B cell (primary cell): ENCODE data around the gene WDR87. TPM values are rescaled to one million over a fixed set of nuclear protein-coding genes. Genes with fewer than 3 reads are reported as not detected.

Source experiments
- ATAC-seq: fragments of 200-7000 bp; cut with Tn5 transposase; one replicate; pipeline ENCODE4 v1.10.0; 2021; ENCODE audit warnings: low read depth, mild to moderate bottlenecking, moderate number of reproducible peaks, moderate library complexity
- CTCF ChIA-PET: fragments of 350-600 bp; sonication (Branson Sonifier 250); formaldehyde crosslinking; loops from one replicate; lab custom pipeline; 2021; ENCODE audit warnings: antibody characterized with exemption, inconsistent platforms; lab: Charles Lee
- POLR2A ChIA-PET: fragments of 350-600 bp; sonication (Branson Sonifier 250); formaldehyde crosslinking; loops from one replicate; lab custom pipeline; 2021; ENCODE audit warnings: antibody characterized with exemption; lab: Charles Lee
- DNase-seq: peaks from one replicate; pipeline ENCODE4 v3.0.0; 2013
- H2AFZ ChIP-seq: 2 replicates; pipeline ENCODE4 v1.6.1; 2012; ENCODE audit warnings: mild to moderate bottlenecking, low read depth, low read length; ENCODE audit not compliant: insufficient read depth, poor library complexity, severe bottlenecking
- H3K27ac ChIP-seq, 2 donors: 1 replicate in 1 of 2; 2 replicates in 1 of 2; pipeline ENCODE4 v1.5.1; 2012 to 2013; ENCODE audit warnings: low read length in 2 of 2, mild to moderate bottlenecking in 2 of 2, moderate library complexity in 1 of 2
- H3K27me3 ChIP-seq, 4 experiments: fragments of 200-600 bp in 1 of 4; sonication (generic) in 1 of 4; replicated peaks in 1 of 4; 1 replicate in 2 of 4; 2 replicates in 2 of 4; pipeline versions ENCODE4 v1.6.1 to v1.7.0; 2013 to 2016; ENCODE audit warnings: low read length in 3 of 4, mild to moderate bottlenecking in 2 of 4, mixed read lengths in 1 of 4, moderate library complexity in 1 of 4; ENCODE audit not compliant: insufficient read depth in 4 of 4, control insufficient read depth in 3 of 4; ENCODE audit errors: control extremely low read depth in 1 of 4
- H3K36me3 ChIP-seq, 2 experiments: replicated peaks in 1 of 2; 1 replicate in 1 of 2; 2 replicates in 1 of 2; pipeline versions ENCODE4 v1.6.1 to v1.7.1; 2013; ENCODE audit warnings: low read length in 1 of 2; ENCODE audit not compliant: insufficient read depth in 2 of 2, control insufficient read depth in 1 of 2; ENCODE audit errors: control extremely low read depth in 1 of 2, extremely low read depth in 1 of 2
- H3K4me1 ChIP-seq, 2 donors: fragments of 200-600 bp in 1 of 2; sonication (generic) in 1 of 2; 1 replicate in 1 of 2; 2 replicates in 1 of 2; pipeline versions ENCODE4 v1.5.1 to v1.6.1; 2013 to 2017; ENCODE audit warnings: low read length in 2 of 2; ENCODE audit not compliant: control insufficient read depth in 2 of 2, insufficient read depth in 2 of 2
- H3K4me2 ChIP-seq: replicated peaks from 2 replicates; pipeline ENCODE3; 2012; ENCODE audit warnings: mild to moderate bottlenecking, low read depth, low read length; ENCODE audit not compliant: poor library complexity, severe bottlenecking
- H3K4me3 ChIP-seq, 5 experiments: fragments of 200-600 bp in 1 of 5; sonication (generic) in 1 of 5; 1 replicate in 3 of 5; 2 replicates in 2 of 5; pipeline versions ENCODE4 v1.5.1 to v1.7.0; 2011 to 2016; ENCODE audit warnings: low read length in 4 of 5, mild to moderate bottlenecking in 4 of 5, low read depth in 2 of 5, control low read depth in 1 of 5, moderate library complexity in 1 of 5; ENCODE audit not compliant: insufficient read depth in 1 of 5; ENCODE audit errors: control extremely low read depth in 1 of 5, extremely low read depth in 1 of 5
- H3K79me2 ChIP-seq: fragments of 200-600 bp; sonication (generic); one replicate; pipeline ENCODE4 v1.6.0; 2016; ENCODE audit warnings: low read length; ENCODE audit not compliant: control insufficient read depth, insufficient read depth
- H3K9ac ChIP-seq: fragments of 200-600 bp; sonication (generic); 2 replicates; pipeline ENCODE4 v1.6.1; 2017; ENCODE audit warnings: mild to moderate bottlenecking, low read length, moderate library complexity
- H3K9me3 ChIP-seq, 3 donors: one replicate each; pipeline versions ENCODE4 v1.6.1 to v1.7.1; 2013; ENCODE audit warnings: low read length in 2 of 3; ENCODE audit not compliant: control insufficient read depth in 2 of 3, insufficient read depth in 1 of 3; ENCODE audit errors: control extremely low read depth in 1 of 3
- H4K20me1 ChIP-seq: 2 replicates; pipeline ENCODE4 v1.6.0; 2012; ENCODE audit warnings: mild to moderate bottlenecking, low read length; ENCODE audit not compliant: insufficient read depth, control insufficient read depth, poor library complexity, severe bottlenecking
- H3K27ac Mint-ChIP-seq: one replicate; pipeline ENCODE4 v1.8.0; 2021; ENCODE audit warnings: mixed read lengths
- H3K27me3 Mint-ChIP-seq: one replicate; pipeline ENCODE4 v1.8.0; 2021; ENCODE audit warnings: mixed read lengths
- H3K4me1 Mint-ChIP-seq: one replicate; pipeline ENCODE4 v1.8.0; 2021; ENCODE audit warnings: mixed read lengths
- H3K4me3 Mint-ChIP-seq: one replicate; pipeline ENCODE4 v1.8.0; 2021; ENCODE audit warnings: mixed read lengths
- H3K9me3 Mint-ChIP-seq: one replicate; pipeline ENCODE4 v1.8.0; 2022; ENCODE audit warnings: mixed read lengths; ENCODE audit not compliant: insufficient read depth
- CTCF ChIP-seq: fragments of 200-600 bp; IDR thresholded peaks from one replicate; pipeline ENCODE4 v1.8.0; 2022; ENCODE audit warnings: antibody characterized with exemption, mild to moderate bottlenecking
- EZH2 ChIP-seq: IDR thresholded peaks from 2 replicates; pipeline ENCODE4 v1.6.1; 2012; ENCODE audit warnings: borderline replicate concordance, low read depth, mild to moderate bottlenecking, moderate library complexity, low read length; ENCODE audit not compliant: insufficient read depth, poor library complexity, severe bottlenecking
- WGBS: methylation state at CpG from one replicate; pipeline ENCODE4 v1.1.5; 2013; ENCODE audit warnings: missing lambda C conversion rate; ENCODE audit not compliant: insufficient coverage; 5-methylcytosine and 5-hydroxymethylcytosine counted together
- intact Hi-C: fragments of 100-400 bp; cut with micrococcal nuclease; formaldehyde crosslinking; loops from one replicate; pipeline ENCODE4 v1.10.0; 2022
- polyA plus RNA-seq: library from polyadenylated mRNA; depleted of rRNA; stranded (reverse); fragments of >200 nt; gene quantifications from 2 replicates; pipeline ENCODE4 v1.2.3, GENCODE V29; 2012
- total RNA-seq, 2 donors: library from RNA; stranded (reverse); fragments of 120-200 nt in 1 of 2; gene quantifications; 1 replicate in 1 of 2; 2 replicates in 1 of 2; pipeline versions ENCODE4 v1.2.3 to v1.2.4, GENCODE V29; 2013 to 2022

The WDR87 gene
- total and polyA plus RNA-seq, 2 donors (not counting 1 experiment from before 2014, with no cell fraction given): not detected

- CTCF ChIA-PET: interaction anchor here (0.6 to 3.5 kb wide), 13 partner anchors 8 to 166 kb away, joined by 3 to 31 read pairs (median 5); partner anchors contain the start of genes SIPA1L3 and WDR87
- peaks cover 89 to 97% of the 10 kb centered on the region in 2 donors for H3K4me1 ChIP-seq
- H3K4me1 Mint-ChIP-seq: peaks cover 84% of the 10 kb centered on the region
- peak overlapping the region; percentile 63 for H3K4me2 ChIP-seq
- H3K4me3 ChIP-seq: peak overlapping the region in 4 of 5 experiments; percentile 20 to 54 (median 44)
- peak overlapping the region; percentile 82 for H3K4me3 Mint-ChIP-seq
- peak overlapping the region; percentile 26 for H2AFZ ChIP-seq
- DNase-seq (peak; percentile 91), ATAC-seq (peak; percentile 83)
- peaks cover 0 to 8% (median 0%) of the 10 kb centered on the region in 3 donors for H3K9me3 ChIP-seq
- no peaks in the 10 kb centered on the region for H3K9me3 Mint-ChIP-seq
- H3K27me3 Mint-ChIP-seq: no peaks in the 10 kb centered on the region
- H3K27ac Mint-ChIP-seq: peak overlapping the region; percentile 95
- peak overlapping the region; percentile 85 to 89 for H3K27ac ChIP-seq
- peaks cover 97% of the 10 kb centered on the region for H3K79me2 ChIP-seq
- H3K27me3 ChIP-seq: no peaks in the 10 kb centered on the region
- H4K20me1 ChIP-seq: no peaks in the 10 kb centered on the region
- intact Hi-C loops: loop anchor here (1.0 to 2.0 kb wide), 7 partner anchors 17 to 120 kb away; partner anchors contain the start of gene SIPA1L3
- no peak for TF ChIP-seq EZH2
- TF ChIP-seq CTCF: no peak
- POLR2A ChIA-PET: interaction anchor here (0.7 to 3.9 kb wide), 14 partner anchors 11 to 120 kb away, joined by 3 to 46 read pairs (median 5); partner anchors contain the start of genes SIPA1L3 and WDR87
- H3K9ac ChIP-seq: peak overlapping the region; percentile 44
- H3K36me3 ChIP-seq: peaks cover 0 to 12% of the 10 kb centered on the region in 2 experiments
- WGBS: 17% methylated on average over 4 of the region's 5 CpGs
These were observed 22.3 kb upstream of the WDR87 start for GRCh38 chr19:37928527-37929286.
